Kasumi-1 (cell line): ENCODE measurements around the gene P2RX3.
A peak's percentile ranks its signal among the peaks of the same experiment; 100 is the strongest.
"Not testable (repeated sequence)": the region's sequence is repeated elsewhere in the genome, so short reads cannot be mapped to it uniquely, and the experiment has no call there.

ENCODE experiments used
- DNase-seq, 2 experiments: peaks; one replicate each; lab custom pipeline; 2025; lab: John Stamatoyannopoulos, UW

The P2RX3 gene

GRCh38 chr11:57399221-57399620, 61.1 kb downstream of the P2RX3 start:
- DNase-seq: no peak

- DNase-seq: no peak
Measured at GRCh38 chr11:57399972-57400578, 61.9 kb downstream of the P2RX3 start.

- DNase-seq: no peak
Measured at GRCh38 chr11:57402188-57403002, 64.2 kb downstream of the P2RX3 start.

GRCh38 chr11:57403003-57403801, 65.0 kb downstream of the P2RX3 start:
- DNase-seq: not testable (repeated sequence)

- DNase-seq: no peak
Measured at GRCh38 chr11:57403802-57404147, 65.6 kb downstream of the P2RX3 start.

GRCh38 chr11:57405271-57405860, 67.2 kb downstream of the P2RX3 start:
- DNase-seq: no peak

GRCh38 chr11:57406337-57406904, 68.3 kb downstream of the P2RX3 start:
- DNase-seq: peak; percentile 78 to 87

- no peak for DNase-seq
Measured at GRCh38 chr11:57407010-57407920, 69.1 kb downstream of the P2RX3 start.

- DNase-seq: no peak
Measured at GRCh38 chr11:57407941-57408475, 69.9 kb downstream of the P2RX3 start.

- DNase-seq: no peak
Measured at GRCh38 chr11:57408771-57409170, 70.6 kb downstream of the P2RX3 start.

- no peak for DNase-seq
Measured at GRCh38 chr11:57409321-57410100, 71.4 kb downstream of the P2RX3 start.

GRCh38 chr11:57410287-57410686, 72.1 kb downstream of the P2RX3 start:
- no peak for DNase-seq

- DNase-seq: no peak
Measured at GRCh38 chr11:57413681-57414080, 75.5 kb downstream of the P2RX3 start.

GRCh38 chr11:57414612-57415212, 76.6 kb downstream of the P2RX3 start:
- no peak for DNase-seq

GRCh38 chr11:57416436-57416835, 78.3 kb downstream of the P2RX3 start:
- DNase-seq: no peak

- no peak for DNase-seq
Measured at GRCh38 chr11:57417056-57417455, 78.9 kb downstream of the P2RX3 start.

GRCh38 chr11:57418131-57418530, 80.0 kb downstream of the P2RX3 start:
- no peak for DNase-seq

GRCh38 chr11:57419146-57419545, 81.0 kb downstream of the P2RX3 start:
- no peak for DNase-seq

- DNase-seq: no peak
Measured at GRCh38 chr11:57421066-57421465, 82.9 kb downstream of the P2RX3 start.

GRCh38 chr11:57421805-57422204, 83.7 kb downstream of the P2RX3 start:
- DNase-seq: no peak
